ENCODE data around the gene ZNF892.

- peak; percentile 43 for TF ChIP-seq CTCF (conservative IDR thresholded peaks at IDR 0.05; ENCODE audit: low read depth, low read length)
- peak; percentile 52 for TF ChIP-seq RAD21 (IDR thresholded peaks at IDR 0.05; ENCODE audit: low read length)
- no peak for TF ChIP-seq CEBPB (IDR thresholded peaks at IDR 0.05; ENCODE audit: low read depth, low read length)
- TF ChIP-seq POLR2A (IDR thresholded peaks at IDR 0.05; ENCODE audit: low read depth, low read length), result peak; percentile 26; the same call in 1 of the 2 replicates
- TF ChIP-seq RFX5 (IDR thresholded peaks at IDR 0.05; ENCODE audit: low read depth, low read length), result no peak
- TF ChIP-seq SMC3 (IDR thresholded peaks at IDR 0.05; ENCODE audit: low read depth, low read length), result no peak
- TF ChIP-seq NFE2L2 (IDR thresholded peaks at IDR 0.05; ENCODE audit: low read depth, low read length), result no peak
Measured at GRCh38 chr2:95207111-95207961, at the start of gene ZNF892.
